Caki2 (cell line): Measurements from ENCODE around the gene ZFYVE28. TPM values are rescaled to one million over a fixed set of nuclear protein-coding genes. Genes with fewer than 3 reads are reported as not detected.

Experiments
- DNase-seq: peaks from one replicate; pipeline ENCODE4 v3.0.0-alpha.2; 2015; ENCODE audit warnings: low read depth
- in situ Hi-C: cut with HindIII; loops from 2 replicates; pipeline ENCODE4 v1.10.0; 2016; ENCODE audit warnings: low sequenced_read_pairs, low pct_unique_long_range_greater_than_20kb, mixed read lengths
- total RNA-seq: library from RNA; depleted of rRNA; stranded (reverse); fragments of >200 nt; shearing (Covaris generic); gene quantifications from 2 replicates; pipeline ENCODE4 v1.2.3, GENCODE V29; 2014; ENCODE audit warnings: low replicate concordance

ZFYVE28 gene
- total RNA-seq, 1 experiment from 2014 or later: 0.91 TPM

- no peak for DNase-seq
- in situ Hi-C loops: no loop called here
These were observed 112.5 kb downstream of the ZFYVE28 start for GRCh38 chr4:2305766-2306501.

- in situ Hi-C loops: no loop called here
- DNase-seq: no peak
These were observed 113.4 kb downstream of the ZFYVE28 start for GRCh38 chr4:2304877-2305561.

- in situ Hi-C loops: no loop called here
- DNase-seq: no peak
These were observed 114.0 kb downstream of the ZFYVE28 start for GRCh38 chr4:2304321-2304876.

GRCh38 chr4:2303686-2304320, 114.6 kb downstream of the ZFYVE28 start:
- in situ Hi-C loops: no loop called here
- DNase-seq: no peak

- in situ Hi-C loops: no loop called here
- DNase-seq: no peak
These were observed 115.2 kb downstream of the ZFYVE28 start for GRCh38 chr4:2303121-2303685.

GRCh38 chr4:2302387-2303119, 115.9 kb downstream of the ZFYVE28 start:
- no peak for DNase-seq
- in situ Hi-C loops: no loop called here

GRCh38 chr4:2301806-2302205, 116.6 kb downstream of the ZFYVE28 start:
- in situ Hi-C loops: no loop called here

GRCh38 chr4:2301225-2301642, 117.2 kb downstream of the ZFYVE28 start:
- in situ Hi-C loops: no loop called here
- DNase-seq: no peak

More at GRCh38 chr4:2301806-2302205, 116.6 kb downstream of the ZFYVE28 start:
- DNase-seq: no peak

- no peak for DNase-seq
- in situ Hi-C loops: no loop called here
These were observed 117.8 kb downstream of the ZFYVE28 start for GRCh38 chr4:2300431-2301224.

GRCh38 chr4:2299794-2300193, 118.7 kb downstream of the ZFYVE28 start:
- no peak for DNase-seq
- in situ Hi-C loops: no loop called here

GRCh38 chr4:2298532-2298991, 119.9 kb downstream of the ZFYVE28 start:
- in situ Hi-C loops: no loop called here

GRCh38 chr4:2297606-2298531, 120.6 kb downstream of the ZFYVE28 start:
- no peak for DNase-seq
- in situ Hi-C loops: no loop called here

More at GRCh38 chr4:2298532-2298991, 119.9 kb downstream of the ZFYVE28 start:
- DNase-seq: no peak

- in situ Hi-C loops: no loop called here
- no peak for DNase-seq
These were observed 121.5 kb downstream of the ZFYVE28 start for GRCh38 chr4:2296631-2297601.

- DNase-seq: no peak
- in situ Hi-C loops: no loop called here
These were observed 122.5 kb downstream of the ZFYVE28 start for GRCh38 chr4:2295900-2296442.

- in situ Hi-C loops: no loop called here
- no peak for DNase-seq
These were observed 122.9 kb downstream of the ZFYVE28 start for GRCh38 chr4:2295500-2295899.
